T-helper 9 cell (primary cell): ENCODE data around the gene MTMR8.

Experiments used
- DNase-seq: peaks from one replicate; pipeline ENCODE4 v3.0.0-alpha.2; 2020

MTMR8 gene

DNA sequence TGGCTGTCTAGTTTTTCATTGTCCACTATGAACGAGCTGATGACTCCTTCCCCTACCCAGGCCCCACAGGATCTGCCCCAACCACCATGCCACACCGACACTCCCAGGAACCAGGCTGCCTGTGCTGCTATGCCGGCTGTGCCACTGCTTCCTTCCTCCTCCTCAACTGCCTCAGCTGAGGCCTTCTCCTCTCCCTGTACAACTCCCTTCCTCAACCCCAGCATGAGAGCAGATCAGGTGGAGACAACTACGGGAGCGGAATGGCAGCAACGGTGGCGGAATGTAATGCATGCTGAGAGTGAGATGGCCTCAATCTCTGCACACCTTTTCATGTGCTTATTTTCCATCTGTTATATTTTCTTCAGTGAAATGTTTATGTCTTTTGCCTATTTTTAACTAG, 88.5 kb downstream of the MTMR8 start:
- DNase-seq = no peak

DNA sequence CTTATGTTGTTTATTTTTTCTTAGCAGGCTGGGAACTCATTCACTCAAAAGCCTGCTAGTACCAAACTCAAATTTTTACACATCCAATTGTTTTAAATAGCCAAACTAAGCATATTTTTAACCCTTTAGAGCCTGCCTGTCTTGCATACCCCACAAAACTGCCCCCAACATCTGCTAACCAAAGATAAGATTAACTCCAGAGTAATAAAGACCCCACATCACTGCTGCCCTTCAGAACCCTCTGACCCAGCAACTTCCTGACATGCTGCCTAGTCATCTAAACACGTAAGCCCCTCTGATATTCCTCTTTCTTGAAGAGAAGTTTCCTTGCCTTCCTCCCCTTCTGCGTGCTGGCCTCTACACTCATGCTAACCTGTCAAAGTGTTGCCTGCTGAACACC, 104.1 kb downstream of the MTMR8 start:
- DNase-seq = no peak

DNA sequence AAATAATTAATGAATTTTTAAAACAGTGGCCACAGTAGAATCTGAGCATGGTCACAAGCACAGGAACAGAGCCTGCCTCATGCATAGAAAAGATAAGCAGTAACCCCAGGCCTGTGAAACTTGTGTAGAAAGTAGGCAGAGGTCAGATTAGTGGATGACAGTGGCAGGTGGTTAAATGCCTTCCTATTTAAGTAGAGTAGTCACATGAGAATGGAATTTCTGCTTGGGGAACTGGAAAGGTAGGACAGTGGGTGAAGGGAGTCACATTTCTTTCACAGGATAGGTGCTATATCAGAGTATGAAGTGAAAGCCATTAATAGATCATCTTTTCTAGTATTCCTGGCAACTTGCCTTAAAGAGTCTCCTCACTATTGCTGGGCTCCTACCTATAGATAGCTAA, 130.0 kb downstream of the MTMR8 start:
- no peak for DNase-seq

DNA sequence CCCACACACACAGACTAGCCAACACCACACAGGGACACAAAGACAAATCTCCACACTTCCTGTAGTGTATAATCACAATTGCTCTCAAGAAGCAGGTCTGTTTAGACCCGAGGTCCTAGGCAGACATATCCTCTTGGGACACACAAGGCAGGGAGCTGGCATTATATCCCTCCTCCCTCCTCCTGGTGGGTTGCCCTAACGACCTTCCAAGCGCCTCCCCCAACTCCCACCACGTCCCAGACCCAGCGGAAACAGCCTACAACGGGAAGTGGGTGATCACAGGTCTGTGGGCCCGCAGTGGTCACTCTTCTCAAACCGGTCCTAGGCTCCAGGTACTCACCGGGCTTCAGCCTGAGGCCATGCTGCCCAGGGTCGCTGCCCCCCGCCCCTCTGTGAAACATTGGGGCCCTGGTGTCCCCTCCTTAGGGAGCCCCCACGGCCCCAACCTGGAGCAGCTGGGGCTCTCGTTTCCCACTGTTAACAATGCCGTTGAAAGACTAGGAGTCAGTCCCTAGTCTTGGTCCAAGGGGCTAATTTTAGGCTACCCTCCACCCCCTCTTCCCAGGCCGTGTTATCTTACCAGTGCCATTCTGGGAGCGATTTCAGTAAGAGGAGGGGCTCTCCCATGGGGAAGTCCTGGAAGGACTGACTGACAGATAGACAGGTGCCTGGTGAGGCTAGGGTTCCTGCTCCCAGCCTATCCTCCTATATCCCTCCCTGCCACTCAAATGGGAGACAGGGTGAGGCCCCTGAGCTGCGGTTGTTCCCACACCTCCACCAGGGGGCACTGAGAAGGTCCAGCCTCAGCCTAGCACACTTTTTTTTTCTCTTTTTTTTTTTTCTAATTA, 164.9 kb downstream of the MTMR8 start, which contains the start of gene ASB12:
ASB12 (minus strand) TSS at position 485 of the 848 bp plus-strand sequence. CDS start 4,957 bp downstream, outside the sequence.
- no peak for DNase-seq

DNA sequence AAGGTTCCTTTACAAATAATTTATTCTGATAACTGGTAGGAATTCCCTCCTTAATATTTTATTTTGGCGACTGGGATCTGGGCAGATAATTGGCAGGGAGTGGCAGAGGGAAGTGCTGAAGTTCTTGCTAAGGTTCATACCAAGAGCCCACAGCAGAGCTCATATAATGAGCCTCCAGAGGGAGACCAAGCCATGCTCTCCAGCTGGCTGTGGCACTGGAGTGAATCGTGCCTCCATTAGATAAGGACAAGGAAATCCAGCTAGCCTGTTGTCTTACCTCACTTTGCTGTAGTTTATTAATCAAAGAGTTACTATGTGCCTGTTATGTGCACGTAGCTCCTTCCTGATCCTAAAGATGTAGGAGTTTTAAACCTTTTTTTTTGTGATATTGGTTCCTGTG, 166.1 kb downstream of the MTMR8 start:
- DNase-seq = no peak
